ENCODE measurements around the gene S100A7. TPM values are rescaled to one million over a fixed set of nuclear protein-coding genes. Genes with fewer than 3 reads are reported as not detected.

Gene S100A7
- total and polyA plus RNA-seq, 12 donors: not detected

DNA sequence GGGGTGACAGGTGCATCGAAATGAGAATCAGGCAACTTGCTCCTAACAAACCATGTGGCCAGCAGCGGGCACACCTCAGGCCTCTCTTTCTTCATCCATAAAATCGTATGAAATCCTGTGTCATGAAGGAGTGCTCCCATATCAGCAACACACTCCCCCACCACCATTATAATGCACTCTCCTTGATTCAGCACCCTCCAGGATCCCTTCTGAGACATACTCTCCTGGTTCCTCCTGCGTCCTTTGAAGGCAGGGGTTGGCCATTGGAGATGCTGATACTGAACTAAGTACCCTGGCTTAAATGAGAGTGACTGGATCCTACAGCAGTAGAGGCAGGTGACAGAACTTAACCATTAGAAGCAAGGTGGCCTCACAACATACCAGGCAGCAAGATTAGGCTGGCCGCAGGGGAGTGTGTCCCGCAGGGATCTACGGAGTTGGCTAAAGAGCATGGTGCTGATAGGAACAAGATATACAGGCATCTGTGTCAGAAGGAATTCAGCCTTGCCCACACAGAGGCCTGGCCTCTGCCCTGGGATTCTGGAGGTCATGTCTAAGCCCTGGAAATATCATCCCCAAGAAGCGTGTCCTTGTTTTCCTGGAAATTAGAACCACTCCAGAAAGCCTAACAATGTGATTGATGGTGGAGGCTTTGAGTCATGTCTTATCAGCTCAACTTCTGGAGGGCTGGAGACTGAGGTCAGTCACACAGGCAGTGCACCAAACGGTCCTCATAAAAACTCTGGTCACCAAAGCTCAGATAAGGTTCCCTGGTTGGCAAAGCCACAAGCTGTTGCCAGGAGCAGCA is 27.4 kb downstream of the S100A7 start:
- peak; percentile 48 to 90 (median 69) for DNase-seq
- Histone ChIP-seq H3K36me3 (replicated peaks in 1 of 2) (no peaks in the 10 kb centered on the region), H3K27me3 (no peaks in the 10 kb centered on the region), H3K4me3 (no peak overlapping the region), H3K27ac (peak overlapping the region in 1 of 5 donors; percentile 34), H3K4me1 (replicated peaks in 1 of 2) (peaks cover 0 to 6% of the 10 kb centered on the region in 2 donors), H3K9me3 (replicated peaks in 1 of 3) (no peaks in the 10 kb centered on the region)
- intact Hi-C loops (cut with DNase I): no loop called here
- 49 to 57% (median 53%) methylated on average over 9 of the region's 9 CpGs for WGBS, 4 donors
- TF ChIP-seq POLR2A (IDR thresholded peaks at IDR 0.05): no peak
- TF ChIP-seq, protein P1, sequence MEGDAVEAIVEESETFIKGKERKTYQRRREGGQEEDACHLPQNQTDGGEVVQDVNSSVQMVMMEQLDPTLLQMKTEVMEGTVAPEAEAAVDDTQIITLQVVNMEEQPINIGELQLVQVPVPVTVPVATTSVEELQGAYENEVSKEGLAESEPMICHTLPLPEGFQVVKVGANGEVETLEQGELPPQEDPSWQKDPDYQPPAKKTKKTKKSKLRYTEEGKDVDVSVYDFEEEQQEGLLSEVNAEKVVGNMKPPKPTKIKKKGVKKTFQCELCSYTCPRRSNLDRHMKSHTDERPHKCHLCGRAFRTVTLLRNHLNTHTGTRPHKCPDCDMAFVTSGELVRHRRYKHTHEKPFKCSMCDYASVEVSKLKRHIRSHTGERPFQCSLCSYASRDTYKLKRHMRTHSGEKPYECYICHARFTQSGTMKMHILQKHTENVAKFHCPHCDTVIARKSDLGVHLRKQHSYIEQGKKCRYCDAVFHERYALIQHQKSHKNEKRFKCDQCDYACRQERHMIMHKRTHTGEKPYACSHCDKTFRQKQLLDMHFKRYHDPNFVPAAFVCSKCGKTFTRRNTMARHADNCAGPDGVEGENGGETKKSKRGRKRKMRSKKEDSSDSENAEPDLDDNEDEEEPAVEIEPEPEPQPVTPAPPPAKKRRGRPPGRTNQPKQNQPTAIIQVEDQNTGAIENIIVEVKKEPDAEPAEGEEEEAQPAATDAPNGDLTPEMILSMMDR (IDR thresholded peaks at IDR 0.05): no peak

DNA sequence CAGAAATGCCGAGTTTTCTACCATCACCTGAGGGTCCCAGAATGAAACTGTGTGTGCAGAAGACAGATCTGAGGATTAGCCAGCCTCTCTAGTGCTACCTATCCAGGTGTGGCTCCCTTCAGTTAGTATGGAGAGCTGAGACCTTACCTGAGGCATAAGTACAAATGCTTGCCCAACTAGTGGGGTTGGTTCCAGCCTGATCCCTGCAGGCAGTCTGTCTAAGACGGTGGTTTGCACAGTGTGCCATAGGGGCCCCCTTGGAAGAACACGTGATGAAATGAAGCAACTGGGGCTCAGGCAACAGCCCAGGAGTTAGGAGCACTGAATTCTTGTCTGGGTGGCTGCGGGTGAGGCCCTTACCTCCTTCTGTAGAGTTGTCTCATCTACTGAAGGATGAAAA is 28.5 kb downstream of the S100A7 start:
- WGBS, 4 donors: 67 to 81% (median 77%) methylated on average over 4 of the region's 4 CpGs
- no peak for DNase-seq
- no peaks in the 10 kb centered on the region for H3K27me3 ChIP-seq
- H3K27ac ChIP-seq: no peak overlapping the region
- H3K9me3 ChIP-seq (replicated peaks in 1 of 3): no peaks in the 10 kb centered on the region
- H3K36me3 ChIP-seq (replicated peaks in 1 of 2): no peaks in the 10 kb centered on the region
- no peak for TF ChIP-seq POLR2A (IDR thresholded peaks at IDR 0.05)
- TF ChIP-seq, protein P1 (IDR thresholded peaks at IDR 0.05): no peak
- no peak overlapping the region for H3K4me3 ChIP-seq
- intact Hi-C loops (cut with DNase I): no loop called here
- peaks cover 0 to 6% of the 10 kb centered on the region in 2 donors for H3K4me1 ChIP-seq (replicated peaks in 1 of 2)

DNA sequence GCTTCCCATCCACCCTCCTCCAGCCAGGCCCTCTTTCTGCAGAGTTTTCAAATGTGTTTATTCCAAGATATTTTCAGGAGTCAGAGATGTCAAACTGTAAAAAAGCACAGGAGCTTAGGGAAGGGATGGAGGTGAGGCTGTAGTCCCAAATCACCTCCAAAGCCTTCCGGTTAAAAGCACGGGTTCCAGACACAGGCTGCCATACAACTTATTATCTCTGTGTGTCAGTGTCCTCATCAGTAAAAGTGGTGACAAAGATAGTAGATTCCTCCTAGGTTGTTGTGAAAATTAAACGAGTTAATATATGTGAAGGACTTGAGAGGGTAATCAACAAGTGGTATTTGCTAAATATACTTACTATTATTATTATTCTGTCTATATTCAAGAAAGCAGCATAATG is 29.0 kb downstream of the S100A7 start:
- H3K36me3 ChIP-seq (replicated peaks in 1 of 2): no peaks in the 10 kb centered on the region
- H3K27ac ChIP-seq: no peak overlapping the region
- H3K4me1 ChIP-seq (replicated peaks in 1 of 2): peaks cover 0 to 6% of the 10 kb centered on the region in 2 donors
- no peak for TF ChIP-seq POLR2A (IDR thresholded peaks at IDR 0.05)
- TF ChIP-seq, protein P1 (IDR thresholded peaks at IDR 0.05): no peak
- intact Hi-C loops (cut with DNase I): no loop called here
- H3K4me3 ChIP-seq: no peak overlapping the region
- no peaks in the 10 kb centered on the region for H3K27me3 ChIP-seq
- no peaks in the 10 kb centered on the region for H3K9me3 ChIP-seq (replicated peaks in 1 of 3)
- no peak for DNase-seq
- WGBS, 4 donors: 71 to 79% (median 77%) methylated on average over 3 of the region's 3 CpGs

DNA sequence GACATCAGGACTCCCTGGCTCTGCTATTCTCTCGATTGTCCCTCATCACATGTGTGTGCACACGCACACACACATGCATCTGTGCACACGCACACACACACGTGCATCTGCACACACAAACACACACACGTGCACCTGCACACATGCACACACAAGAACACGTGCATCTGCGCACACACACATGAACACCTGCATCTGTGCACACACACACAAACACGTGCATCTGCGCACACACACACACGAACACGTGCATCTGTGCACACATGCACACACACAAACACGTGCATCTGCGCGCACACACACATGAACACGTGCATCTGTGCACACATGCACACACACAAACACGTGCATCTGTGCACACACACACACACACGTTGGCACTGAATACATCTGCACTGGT is 29.4 kb downstream of the S100A7 start:
- no peaks in the 10 kb centered on the region for H3K9me3 ChIP-seq (replicated peaks in 1 of 3)
- TF ChIP-seq POLR2A (IDR thresholded peaks at IDR 0.05): no peak
- TF ChIP-seq, protein P1 (IDR thresholded peaks at IDR 0.05): no peak
- no peaks in the 10 kb centered on the region for H3K27me3 ChIP-seq
- intact Hi-C loops (cut with DNase I): no loop called here
- 76 to 82% (median 79%) methylated on average over 17 of the region's 17 CpGs for WGBS, 4 donors
- H3K4me1 ChIP-seq (replicated peaks in 1 of 2): peaks cover 0 to 6% of the 10 kb centered on the region in 2 donors
- no peaks in the 10 kb centered on the region for H3K36me3 ChIP-seq (replicated peaks in 1 of 2)
- no peak overlapping the region for H3K4me3 ChIP-seq
- H3K27ac ChIP-seq: no peak overlapping the region
- DNase-seq: no peak
